IPS-18c (cell line): ENCODE results near the gene MYO1E.

Experiments
- H3K4me3 ChIP-seq: 2 replicates; pipeline ENCODE4 v1.7.0; 2013; ENCODE audit warnings: low read depth, mild to moderate bottlenecking, low read length, moderate library complexity; ENCODE audit not compliant: insufficient read depth
- H3K9me3 ChIP-seq: one replicate; pipeline ENCODE4 v1.6.1; 2013; ENCODE audit warnings: mild to moderate bottlenecking, low read length, moderate library complexity; ENCODE audit not compliant: control insufficient read depth, insufficient read depth

The MYO1E gene

DNA sequence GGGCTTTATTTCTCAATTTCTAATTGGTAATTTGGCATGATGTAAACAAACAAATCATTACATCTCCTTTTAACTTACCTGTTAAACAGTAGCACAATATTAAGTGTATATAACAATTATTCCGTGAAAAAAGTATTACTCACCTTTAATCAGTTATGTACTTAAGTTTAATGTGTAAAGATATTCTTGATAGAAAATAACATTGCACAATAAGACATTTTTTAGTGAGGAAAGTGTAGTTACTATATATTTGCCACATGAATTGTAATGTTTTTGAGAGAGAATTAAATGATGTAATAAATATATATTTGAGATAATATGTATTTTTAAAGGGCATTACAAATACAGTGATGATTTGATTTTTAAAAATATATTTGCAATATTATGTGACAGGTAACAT, 278.6 kb downstream of the MYO1E start:
- no peaks in the 10 kb centered on the region for H3K9me3 ChIP-seq
- no peak overlapping the region for H3K4me3 ChIP-seq

DNA sequence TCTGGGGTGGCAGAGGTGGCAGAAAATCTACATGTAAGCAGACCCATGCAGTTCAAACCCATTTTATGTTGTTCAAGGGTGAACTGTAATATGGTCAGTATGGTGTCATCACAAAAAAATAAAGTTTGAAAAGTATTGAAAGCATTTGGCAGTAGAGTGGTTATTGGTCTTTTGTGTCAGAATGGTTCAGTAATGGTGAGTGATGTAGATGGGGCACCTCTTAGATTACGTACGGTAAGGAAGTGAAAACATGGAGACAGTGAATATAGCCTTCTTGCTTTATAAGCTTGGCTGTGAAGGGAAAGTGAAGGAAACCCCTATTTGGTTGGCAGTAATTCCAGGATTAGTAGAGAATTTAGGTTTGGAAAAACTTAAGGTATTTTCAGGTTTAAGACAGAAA, 284.9 kb downstream of the MYO1E start:
- Histone ChIP-seq H3K9me3 (no peaks in the 10 kb centered on the region), H3K4me3 (no peak overlapping the region)
